Measurements from ENCODE around the gene SLC37A2. TPM values are rescaled to one million over a fixed set of nuclear protein-coding genes. Genes with fewer than 3 reads are reported as not detected.

SLC37A2 gene
- total RNA-seq, 4 donors from 2014 or later: 24.9 to 44.4 (median 29.4) TPM

DNA sequence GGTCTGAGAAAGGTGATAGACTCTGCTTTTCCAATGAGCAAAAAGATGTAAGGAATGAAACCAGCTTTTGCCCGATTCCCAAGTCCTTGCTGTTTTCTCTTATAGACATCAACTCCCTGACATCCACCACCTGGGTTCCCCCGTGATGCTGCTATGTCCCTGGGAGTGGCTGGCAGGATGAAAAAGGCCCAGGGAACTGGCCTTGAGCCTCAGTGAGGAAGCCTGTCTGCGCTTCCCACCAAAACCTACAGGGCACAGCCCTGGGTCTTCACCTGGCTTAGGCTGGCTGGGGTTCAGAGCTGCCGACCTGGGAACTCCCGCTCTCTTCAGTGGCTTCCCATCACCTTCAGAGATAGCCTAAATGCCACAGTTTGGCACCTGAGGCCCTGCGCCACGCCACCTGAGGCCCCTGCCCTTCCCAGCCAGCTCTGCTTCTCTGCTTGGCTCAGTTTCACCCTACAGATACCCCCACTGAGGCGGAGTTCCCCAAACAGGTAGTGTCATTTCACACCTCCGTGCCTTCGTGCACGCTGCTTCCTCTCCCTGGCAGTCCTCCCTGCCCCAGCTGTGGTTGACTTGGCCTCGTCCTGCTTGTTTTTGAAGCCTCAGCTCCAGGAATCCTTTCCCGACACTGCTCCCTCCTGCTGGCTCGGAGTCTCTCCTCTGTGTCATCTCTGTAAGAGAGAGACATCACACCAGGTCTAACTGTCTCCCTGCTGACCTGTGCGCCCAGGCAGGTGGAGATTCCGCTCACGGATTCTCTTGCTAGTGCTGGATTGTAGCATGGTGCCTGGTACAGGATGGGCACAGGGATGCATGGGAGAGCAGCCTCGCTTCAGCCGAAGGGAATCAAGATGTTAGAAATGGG is 10.7 kb downstream of the SLC37A2 start:
- DNase-seq: no peak
- intact Hi-C loops (cut with DNase I): no loop called here
- no peak overlapping the region for H3K27ac ChIP-seq
- H3K27me3 ChIP-seq: no peaks in the 10 kb centered on the region
- TF ChIP-seq CTCF (IDR thresholded peaks at IDR 0.05): no peak
- TF ChIP-seq POLR2A (IDR thresholded peaks at IDR 0.05): no peak
- H3K4me3 ChIP-seq: no peak overlapping the region
- no peaks in the 10 kb centered on the region for H3K36me3 ChIP-seq
- peaks cover 36 to 65% (median 38%) of the 10 kb centered on the region in 3 donors for H3K4me1 ChIP-seq
- 84% methylated on average over 15 to 17 of the region's 19 CpGs for WGBS, 2 donors
- no peaks in the 10 kb centered on the region for H3K9me3 ChIP-seq

GRCh38 chr11:125074511-125075241 is 11.6 kb downstream of the SLC37A2 start:
- H3K27me3 ChIP-seq: no peaks in the 10 kb centered on the region
- no peak for DNase-seq
- H3K4me3 ChIP-seq: no peak overlapping the region
- H3K4me1 ChIP-seq: peaks cover 32 to 57% (median 35%) of the 10 kb centered on the region in 3 donors
- no peaks in the 10 kb centered on the region for H3K9me3 ChIP-seq
- intact Hi-C loops (cut with DNase I): no loop called here
- peak overlapping the region in 3 of 4 donors; percentile 58 to 73 (median 71) for H3K27ac ChIP-seq
- 60 to 79% methylated on average over 4 to 9 of the region's 11 CpGs for WGBS, 2 donors
- no peaks in the 10 kb centered on the region for H3K36me3 ChIP-seq
- no peak for TF ChIP-seq CTCF (IDR thresholded peaks at IDR 0.05)
- TF ChIP-seq POLR2A (IDR thresholded peaks at IDR 0.05): no peak

- TF ChIP-seq POLR2A (IDR thresholded peaks at IDR 0.05): no peak
- TF ChIP-seq CTCF (IDR thresholded peaks at IDR 0.05): no peak
- intact Hi-C loops (cut with DNase I): no loop called here
- Histone ChIP-seq H3K27ac (peak overlapping the region in 3 of 4 donors; percentile 58 to 73 (median 71)), H3K27me3 (no peaks in the 10 kb centered on the region), H3K4me1 (peaks cover 26 to 51% (median 29%) of the 10 kb centered on the region in 3 donors), H3K36me3 (no peaks in the 10 kb centered on the region), H3K4me3 (no peak overlapping the region), H3K9me3 (no peaks in the 10 kb centered on the region)
- DNase-seq: no peak
- WGBS, 2 donors: 100% methylated on average over 1 of the region's 7 CpGs; no CpG with 5 or more reads in 1 of the 2 donors
These were observed 12.1 kb downstream of the SLC37A2 start for GRCh38 chr11:125075242-125075625.

DNA sequence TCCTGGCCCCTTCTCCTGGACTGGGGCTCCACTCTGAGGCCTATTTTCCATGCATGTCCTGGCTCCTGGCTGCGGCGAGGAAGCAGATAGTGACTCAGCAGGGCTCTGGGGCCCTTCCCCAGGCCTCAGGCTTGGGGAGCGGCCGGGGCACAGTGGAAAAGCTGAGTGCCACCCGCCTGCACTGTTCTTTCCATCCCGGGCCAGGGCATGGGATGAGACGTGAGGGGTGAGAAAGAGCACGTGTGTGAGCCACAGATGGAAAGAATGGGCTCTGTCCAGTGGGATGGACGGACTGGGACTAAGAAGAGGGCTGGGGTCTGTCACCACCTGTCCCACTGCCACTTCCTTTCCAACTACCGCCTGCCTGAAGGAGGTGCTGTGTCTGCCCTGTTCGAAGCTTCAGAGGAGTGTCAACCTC is 12.8 kb downstream of the SLC37A2 start:
- Histone ChIP-seq H3K4me1 (peaks cover 19 to 44% (median 22%) of the 10 kb centered on the region in 3 donors), H3K27ac (peak overlapping the region; percentile 28 to 73 (median 64)), H3K9me3 (no peaks in the 10 kb centered on the region), H3K4me3 (no peak overlapping the region), H3K27me3 (no peaks in the 10 kb centered on the region), H3K36me3 (no peaks in the 10 kb centered on the region)
- no peak for DNase-seq
- intact Hi-C loops (cut with DNase I): no loop called here
- no peak for TF ChIP-seq POLR2A (IDR thresholded peaks at IDR 0.05)
- peak in 1 of 6 experiments; percentile 4 for TF ChIP-seq CTCF (IDR thresholded peaks at IDR 0.05)
- 53 to 60% methylated on average over 3 to 4 of the region's 11 CpGs for whole genome bisulfite sequencing, 2 donors

Data from esophagus squamous epithelium (tissue), 5 donors.